PC-9 (cell line): ENCODE measurements around the gene FOXN1. TPM values are rescaled to one million over a fixed set of nuclear protein-coding genes. Genes with fewer than 3 reads are reported as not detected.

ENCODE experiments used
- BruUV-seq: library from RNA; stranded (reverse); fragments of 400-500 nt; replicated peaks from 2 replicates; lab custom pipeline; 2021; lab: Mats Ljungman, UMichigan
- CTCF ChIA-PET: fragments of 300-600 bp; sonication (Branson Sonifier 250); formaldehyde crosslinking; loops from one replicate; lab custom pipeline; 2022; ENCODE audit warnings: antibody characterized with exemption; lab: Charles Lee
- POLR2A ChIA-PET: fragments of 300-600 bp; sonication (Branson Sonifier 250); formaldehyde crosslinking; loops from one replicate; lab custom pipeline; 2022; ENCODE audit warnings: antibody characterized with exemption; ENCODE audit not compliant: unreplicated experiment; lab: Charles Lee
- DNase-seq, 2 experiments: peaks; one replicate each; pipeline versions ENCODE4 v3.0.0 to v3.0.0-alpha.2; 2015 to 2022; ENCODE audit warnings: mixed read lengths in 1 of 2
- H2AFZ ChIP-seq: fragments of 200-600 bp; sonication (generic); 2 replicates; pipeline ENCODE4 v1.8.1; 2017; ENCODE audit warnings: antibody characterized with exemption
- H3F3A ChIP-seq: fragments of 200-600 bp; sonication (generic); 2 replicates; pipeline ENCODE4 v1.8.1; 2017; ENCODE audit warnings: antibody characterized with exemption, mild to moderate bottlenecking, low read depth; ENCODE audit not compliant: insufficient read depth
- H3K27ac ChIP-seq: fragments of 200-600 bp; sonication (generic); 2 replicates; pipeline ENCODE4 v1.6.1; 2016; ENCODE audit warnings: mixed run types
- H3K27me3 ChIP-seq: fragments of 200-600 bp; sonication (generic); 2 replicates; pipeline ENCODE4 v1.6.1; 2016; ENCODE audit warnings: low read depth, mixed run types; ENCODE audit not compliant: insufficient read depth
- H3K36me3 ChIP-seq: fragments of 200-600 bp; sonication (generic); 2 replicates; pipeline ENCODE4 v1.6.1; 2016; ENCODE audit warnings: low read depth, mixed run types
- H3K4me1 ChIP-seq: fragments of 200-600 bp; sonication (generic); replicated peaks from 2 replicates; pipeline ENCODE4 v1.6.1; 2016; ENCODE audit warnings: mixed run types; ENCODE audit not compliant: insufficient read depth
- H3K4me2 ChIP-seq: fragments of 200-600 bp; sonication (generic); 2 replicates; pipeline ENCODE4 v1.6.1; 2017; ENCODE audit warnings: mixed run types
- H3K4me3 ChIP-seq: fragments of 200-600 bp; sonication (generic); 2 replicates; pipeline ENCODE4 v1.6.1; 2016; ENCODE audit warnings: mixed run types
- H3K79me2 ChIP-seq: fragments of 200-600 bp; sonication (generic); 2 replicates; pipeline ENCODE4 v1.6.1; 2017; ENCODE audit warnings: low read depth, mixed run types
- H3K9me2 ChIP-seq: fragments of 200-600 bp; sonication (generic); 2 replicates; pipeline ENCODE4 v1.8.1; 2017; ENCODE audit warnings: mild to moderate bottlenecking; ENCODE audit not compliant: insufficient read depth
- H3K9me3 ChIP-seq: fragments of 200-600 bp; sonication (generic); 2 replicates; pipeline ENCODE4 v1.8.1; 2016; ENCODE audit warnings: low read depth; ENCODE audit not compliant: insufficient read depth
- H4K20me1 ChIP-seq: fragments of 200-600 bp; sonication (generic); 2 replicates; pipeline ENCODE4 v1.8.1; 2017; ENCODE audit not compliant: insufficient read depth
- CTCF ChIP-seq: fragments of 200-600 bp; sonication (generic); conservative IDR thresholded peaks from 2 replicates; pipeline ENCODE4 v1.6.1; 2017; ENCODE audit warnings: mixed run types, antibody characterized with exemption, mild to moderate bottlenecking, moderate library complexity
- EZH2 ChIP-seq: fragments of 200-600 bp; sonication (generic); IDR thresholded peaks from 2 replicates; pipeline ENCODE4 v1.8.0; 2017; ENCODE audit warnings: antibody characterized with exemption, low read depth
- intact Hi-C: fragments of 100-400 bp; cut with micrococcal nuclease; formaldehyde crosslinking; loops from one replicate; pipeline ENCODE4 v1.10.0; 2022; ENCODE audit not compliant: unreplicated experiment
- total RNA-seq: library from RNA; stranded (reverse); gene quantifications from 2 replicates; pipeline ENCODE4 v1.2.3, GENCODE V29; 2021

FOXN1 gene
- total RNA-seq, 1 experiment from 2014 or later: not detected

GRCh38 chr17:28572259-28573039, 66.3 kb downstream of the FOXN1 start:
- Histone ChIP-seq H3K9me3 (no peaks in the 10 kb centered on the region), H4K20me1 (no peaks in the 10 kb centered on the region), H3K36me3 (no peaks in the 10 kb centered on the region), H3K4me2 (peak overlapping the region; percentile 88), H3K27ac (no peak overlapping the region), H3F3A (peaks cover 9% of the 10 kb centered on the region; the same call in 1 of the 2 replicates), H3K9me2 (no peaks in the 10 kb centered on the region), H3K4me1 (peaks cover 21% of the 10 kb centered on the region), H3K79me2 (peaks cover 11% of the 10 kb centered on the region), H3K4me3 (peak overlapping the region; percentile 81; the same call in 1 of the 2 replicates), H2AFZ (peak overlapping the region; percentile 95), H3K27me3 (no peaks in the 10 kb centered on the region)
- intact Hi-C loops: no loop called here
- POLR2A ChIA-PET: no interaction called here
- TF ChIP-seq CTCF (no peak), EZH2 (no peak)
- no peak for DNase-seq
- CTCF ChIA-PET: no interaction called here
- BruUV-seq: no TSS peak

GRCh38 chr17:28573040-28573380, 66.9 kb downstream of the FOXN1 start:
- Histone ChIP-seq H3K9me3 (no peaks in the 10 kb centered on the region), H3F3A (peaks cover 15% of the 10 kb centered on the region; the same call in 1 of the 2 replicates), H4K20me1 (no peaks in the 10 kb centered on the region), H3K4me3 (no peak overlapping the region), H3K4me1 (peaks cover 21% of the 10 kb centered on the region), H3K27ac (no peak overlapping the region), H3K79me2 (peaks cover 11% of the 10 kb centered on the region), H3K27me3 (no peaks in the 10 kb centered on the region), H3K4me2 (no peak overlapping the region), H3K36me3 (0 out of 2 replicates have a peak, but pooled peaks cover under 1% of the 10 kb centered on the region), H2AFZ (no peak overlapping the region), H3K9me2 (no peaks in the 10 kb centered on the region)
- CTCF ChIA-PET: no interaction called here
- BruUV-seq: no TSS peak
- intact Hi-C loops: no loop called here
- TF ChIP-seq CTCF (no peak), EZH2 (no peak)
- POLR2A ChIA-PET: no interaction called here
- DNase-seq: no peak

- ChIA-PET POLR2A (no interaction called here), CTCF (no interaction called here)
- Histone ChIP-seq H3K4me2 (no peak overlapping the region), H3F3A (peaks cover 15% of the 10 kb centered on the region; the same call in 1 of the 2 replicates), H3K27ac (no peak overlapping the region), H2AFZ (no peak overlapping the region), H3K9me2 (no peaks in the 10 kb centered on the region), H3K4me3 (no peak overlapping the region), H3K36me3 (0 out of 2 replicates have a peak, but pooled peaks cover 4% of the 10 kb centered on the region), H3K27me3 (no peaks in the 10 kb centered on the region), H3K4me1 (peaks cover 21% of the 10 kb centered on the region), H3K9me3 (no peaks in the 10 kb centered on the region), H4K20me1 (no peaks in the 10 kb centered on the region), H3K79me2 (peaks cover 11% of the 10 kb centered on the region)
- intact Hi-C loops: no loop called here
- BruUV-seq: no TSS peak
- TF ChIP-seq CTCF: no peak
- TF ChIP-seq EZH2: no peak
- DNase-seq: no peak
These were observed 67.4 kb downstream of the FOXN1 start for GRCh38 chr17:28573521-28573920.
